ENCODE results near the gene COL12A1. TPM values are rescaled to one million over a fixed set of nuclear protein-coding genes. Genes with fewer than 3 reads are reported as not detected.

COL12A1 gene
- total RNA-seq, 2 experiments from 2014 or later: not detected

- CTCF ChIA-PET: no interaction called here
- no peaks in the 10 kb centered on the region for H3K36me3 Mint-ChIP-seq
- no peaks in the 10 kb centered on the region for H3K9me3 Mint-ChIP-seq (ENCODE audit: low read depth)
These were observed 39.6 kb downstream of the COL12A1 start for GRCh38 chr6:75166236-75166635.

GRCh38 chr6:75158176-75158575, 47.7 kb downstream of the COL12A1 start:
- Mint-ChIP-seq H3K27me3 (peaks cover 2% of the 10 kb centered on the region), H3K36me3 (no peaks in the 10 kb centered on the region), H3K4me1 (no peaks in the 10 kb centered on the region), H3K27ac (no peak overlapping the region), H3K9me3 (ENCODE audit: low read depth) (no peaks in the 10 kb centered on the region), H3K4me3 (no peak overlapping the region)
- no peak for ATAC-seq
- CTCF ChIA-PET: no interaction called here
- no peak for DNase-seq

More at GRCh38 chr6:75166236-75166635, 39.6 kb downstream of the COL12A1 start:
- H3K4me1 Mint-ChIP-seq: no peaks in the 10 kb centered on the region
- DNase-seq (no peak), ATAC-seq (no peak)
- H3K27ac Mint-ChIP-seq: no peak overlapping the region
- peaks cover 14% of the 10 kb centered on the region for H3K27me3 Mint-ChIP-seq
- H3K4me3 Mint-ChIP-seq: no peak overlapping the region

- Mint-ChIP-seq H3K4me1 (no peaks in the 10 kb centered on the region), H3K36me3 (no peaks in the 10 kb centered on the region), H3K9me3 (ENCODE audit: low read depth) (no peaks in the 10 kb centered on the region), H3K27me3 (peaks cover 2% of the 10 kb centered on the region), H3K4me3 (no peak overlapping the region), H3K27ac (no peak overlapping the region)
- ATAC-seq: no peak
- CTCF ChIA-PET: no interaction called here
- no peak for DNase-seq
These were observed 48.5 kb downstream of the COL12A1 start for GRCh38 chr6:75157336-75157735.

GRCh38 chr6:75156186-75156878, 49.5 kb downstream of the COL12A1 start:
- Mint-ChIP-seq H3K36me3 (no peaks in the 10 kb centered on the region), H3K4me3 (no peak overlapping the region)

GRCh38 chr6:75155631-75156030, 50.2 kb downstream of the COL12A1 start:
- CTCF ChIA-PET: no interaction called here
- H3K9me3 Mint-ChIP-seq (ENCODE audit: low read depth): no peaks in the 10 kb centered on the region
- ATAC-seq: no peak
- H3K27me3 Mint-ChIP-seq: peaks cover 2% of the 10 kb centered on the region
- H3K36me3 Mint-ChIP-seq: no peaks in the 10 kb centered on the region
- H3K4me1 Mint-ChIP-seq: no peaks in the 10 kb centered on the region
- no peak overlapping the region for H3K4me3 Mint-ChIP-seq
- no peak overlapping the region for H3K27ac Mint-ChIP-seq
- no peak for DNase-seq

More at GRCh38 chr6:75156186-75156878, 49.5 kb downstream of the COL12A1 start:
- Mint-ChIP-seq H3K9me3 (ENCODE audit: low read depth) (no peaks in the 10 kb centered on the region), H3K27ac (no peak overlapping the region), H3K27me3 (peaks cover 2% of the 10 kb centered on the region), H3K4me1 (no peaks in the 10 kb centered on the region)
- DNase-seq (no peak), ATAC-seq (no peak)
- CTCF ChIA-PET: no interaction called here

GRCh38 chr6:75154973-75155372, 50.9 kb downstream of the COL12A1 start:
- Mint-ChIP-seq H3K4me1 (no peaks in the 10 kb centered on the region), H3K4me3 (no peak overlapping the region), H3K27me3 (peaks cover 2% of the 10 kb centered on the region), H3K27ac (no peak overlapping the region), H3K9me3 (ENCODE audit: low read depth) (no peaks in the 10 kb centered on the region), H3K36me3 (no peaks in the 10 kb centered on the region)
- ATAC-seq (no peak), DNase-seq (no peak)
- CTCF ChIA-PET: no interaction called here

GRCh38 chr6:75150685-75151412, 55.0 kb downstream of the COL12A1 start:
- CTCF ChIA-PET: no interaction called here

GRCh38 chr6:75149696-75150095, 56.2 kb downstream of the COL12A1 start:
- Mint-ChIP-seq H3K4me1 (no peaks in the 10 kb centered on the region), H3K27me3 (peaks cover 7% of the 10 kb centered on the region), H3K9me3 (ENCODE audit: low read depth) (no peaks in the 10 kb centered on the region), H3K4me3 (no peak overlapping the region), H3K36me3 (no peaks in the 10 kb centered on the region), H3K27ac (no peak overlapping the region)
- DNase-seq (no peak), ATAC-seq (no peak)
- CTCF ChIA-PET: no interaction called here

More at GRCh38 chr6:75150685-75151412, 55.0 kb downstream of the COL12A1 start:
- no peaks in the 10 kb centered on the region for H3K4me1 Mint-ChIP-seq
- no peak overlapping the region for H3K27ac Mint-ChIP-seq
- no peaks in the 10 kb centered on the region for H3K9me3 Mint-ChIP-seq (ENCODE audit: low read depth)
- H3K36me3 Mint-ChIP-seq: no peaks in the 10 kb centered on the region
- ATAC-seq (no peak), DNase-seq (no peak)
- H3K4me3 Mint-ChIP-seq: no peak overlapping the region
- peaks cover 7% of the 10 kb centered on the region for H3K27me3 Mint-ChIP-seq

- Mint-ChIP-seq H3K36me3 (no peaks in the 10 kb centered on the region), H3K9me3 (ENCODE audit: low read depth) (no peaks in the 10 kb centered on the region), H3K27ac (no peak overlapping the region), H3K27me3 (peaks cover 7% of the 10 kb centered on the region), H3K4me3 (no peak overlapping the region), H3K4me1 (no peaks in the 10 kb centered on the region)
- DNase-seq (no peak), ATAC-seq (no peak)
- CTCF ChIA-PET: no interaction called here
These were observed 56.6 kb downstream of the COL12A1 start for GRCh38 chr6:75149240-75149639.

- Mint-ChIP-seq H3K36me3 (no peaks in the 10 kb centered on the region), H3K27me3 (peaks cover 5% of the 10 kb centered on the region), H3K4me1 (no peaks in the 10 kb centered on the region), H3K9me3 (ENCODE audit: low read depth) (no peaks in the 10 kb centered on the region), H3K4me3 (no peak overlapping the region), H3K27ac (no peak overlapping the region)
- ATAC-seq (no peak), DNase-seq (no peak)
- CTCF ChIA-PET: no interaction called here
These were observed 58.3 kb downstream of the COL12A1 start for GRCh38 chr6:75147512-75147911.

- ATAC-seq (no peak), DNase-seq (no peak)
- Mint-ChIP-seq H3K9me3 (ENCODE audit: low read depth) (no peaks in the 10 kb centered on the region), H3K36me3 (no peaks in the 10 kb centered on the region), H3K27me3 (peaks cover 5% of the 10 kb centered on the region), H3K27ac (no peak overlapping the region), H3K4me1 (no peaks in the 10 kb centered on the region), H3K4me3 (no peak overlapping the region)
- CTCF ChIA-PET: no interaction called here
These were observed 59.9 kb downstream of the COL12A1 start for GRCh38 chr6:75145976-75146375.

- DNase-seq: no peak
- H3K27ac Mint-ChIP-seq: no peak overlapping the region
- H3K4me1 Mint-ChIP-seq: no peaks in the 10 kb centered on the region
- H3K9me3 Mint-ChIP-seq (ENCODE audit: low read depth): no peaks in the 10 kb centered on the region
- no peak for ATAC-seq
- peaks cover 5% of the 10 kb centered on the region for H3K27me3 Mint-ChIP-seq
- CTCF ChIA-PET: no interaction called here
- H3K4me3 Mint-ChIP-seq: no peak overlapping the region
- no peaks in the 10 kb centered on the region for H3K36me3 Mint-ChIP-seq
These were observed 60.6 kb downstream of the COL12A1 start for GRCh38 chr6:75145211-75145610.

GRCh38 chr6:75144386-75144785, 61.5 kb downstream of the COL12A1 start:
- ATAC-seq (no peak), DNase-seq (no peak)
- Mint-ChIP-seq H3K4me1 (no peaks in the 10 kb centered on the region), H3K4me3 (no peak overlapping the region), H3K9me3 (ENCODE audit: low read depth) (no peaks in the 10 kb centered on the region), H3K27me3 (peaks cover 1% of the 10 kb centered on the region), H3K36me3 (no peaks in the 10 kb centered on the region), H3K27ac (no peak overlapping the region)
- CTCF ChIA-PET: no interaction called here

GRCh38 chr6:75143191-75143590, 62.7 kb downstream of the COL12A1 start:
- Mint-ChIP-seq H3K4me3 (no peak overlapping the region), H3K27me3 (no peaks in the 10 kb centered on the region), H3K27ac (no peak overlapping the region), H3K36me3 (no peaks in the 10 kb centered on the region), H3K4me1 (no peaks in the 10 kb centered on the region), H3K9me3 (ENCODE audit: low read depth) (no peaks in the 10 kb centered on the region)
- DNase-seq (no peak), ATAC-seq (no peak)
- CTCF ChIA-PET: no interaction called here

All from activated CD8-positive, alpha-beta memory T cell treated with anti-CD3 and anti-CD28 coated beads, Interleukin-2, amount 10 ng/mL, durations not matched to agents 7 days and 5 days (primary cell).